Urothelium cell line (cell line): ENCODE results near the gene MMP23B.

Source experiments
- DNase-seq: peaks from one replicate; pipeline ENCODE4 v3.0.0; 2011; ENCODE audit warnings: low spot score, mixed read lengths
- FAIRE-seq: peaks from 2 replicates; lab custom pipeline; 2011; peaks lifted over from hg19 to GRCh38; lab: Jason Lieb, UNC

The MMP23B gene

DNA sequence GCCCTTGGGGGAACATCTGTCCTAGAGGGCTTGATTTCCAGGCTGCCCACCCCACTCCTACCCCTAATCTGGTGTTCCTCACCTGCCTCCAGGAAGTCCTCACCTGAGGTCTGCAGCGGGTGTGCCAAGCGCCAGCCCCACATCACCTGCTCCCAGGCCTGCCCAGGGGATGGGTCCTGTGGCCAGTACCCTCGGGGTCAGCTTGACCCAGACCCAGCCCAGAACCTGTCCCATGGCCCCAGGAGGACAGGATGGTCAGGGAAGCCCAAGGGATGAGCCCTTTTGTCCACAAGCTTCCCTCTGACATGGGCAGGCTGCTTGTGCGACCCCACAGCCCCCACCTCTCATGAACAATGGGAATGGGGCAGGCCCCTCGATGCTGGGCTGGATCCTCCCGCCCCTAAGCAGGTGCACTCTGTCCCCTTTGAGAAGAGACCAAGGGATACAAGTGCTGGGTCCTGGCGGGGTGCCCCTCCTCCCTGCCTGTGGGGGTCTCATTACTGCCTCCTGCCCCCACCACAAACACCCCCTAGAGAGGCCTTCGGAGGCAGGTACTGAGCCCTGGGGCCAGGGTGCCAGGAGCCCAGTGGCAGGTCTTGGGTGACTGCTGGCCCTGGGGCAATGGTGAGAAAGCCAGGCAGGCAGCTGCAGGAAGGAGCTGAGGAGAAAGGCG, 13.4 kb upstream of the MMP23B start:
- no peak for FAIRE-seq
- no peak for DNase-seq

GRCh38 chr1:1619917-1620361, 12.0 kb upstream of the MMP23B start:
- DNase-seq: no peak
- FAIRE-seq: no peak

- DNase-seq: no peak
- FAIRE-seq: no peak
Observed at GRCh38 chr1:1620433-1621139, 11.4 kb upstream of the MMP23B start.

- DNase-seq (no peak), FAIRE-seq (no peak)
Observed at GRCh38 chr1:1621173-1622009, 10.6 kb upstream of the MMP23B start.

- no peak for DNase-seq
- FAIRE-seq: no peak
Observed at GRCh38 chr1:1622010-1622787, 9.8 kb upstream of the MMP23B start.

DNA sequence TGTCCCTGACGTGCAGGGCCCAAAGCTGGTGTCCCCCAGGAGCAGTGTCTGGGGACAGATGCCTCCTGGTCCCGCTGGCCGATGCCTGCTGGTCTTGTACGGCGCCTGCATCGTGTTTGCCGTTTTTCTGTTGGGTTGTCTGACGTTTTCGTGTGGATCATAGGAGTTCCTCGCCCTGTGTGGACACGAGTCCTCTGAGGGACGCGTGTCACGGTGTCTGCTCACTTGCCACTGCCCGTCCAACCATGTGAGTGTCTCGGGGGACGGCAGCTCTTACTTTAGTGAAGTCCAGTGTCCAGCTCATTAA, 9.2 kb upstream of the MMP23B start:
- no peak for DNase-seq
- no peak for FAIRE-seq

- FAIRE-seq (no peak), DNase-seq (no peak)
Observed at GRCh38 chr1:1623181-1623630, 8.8 kb upstream of the MMP23B start.

DNA sequence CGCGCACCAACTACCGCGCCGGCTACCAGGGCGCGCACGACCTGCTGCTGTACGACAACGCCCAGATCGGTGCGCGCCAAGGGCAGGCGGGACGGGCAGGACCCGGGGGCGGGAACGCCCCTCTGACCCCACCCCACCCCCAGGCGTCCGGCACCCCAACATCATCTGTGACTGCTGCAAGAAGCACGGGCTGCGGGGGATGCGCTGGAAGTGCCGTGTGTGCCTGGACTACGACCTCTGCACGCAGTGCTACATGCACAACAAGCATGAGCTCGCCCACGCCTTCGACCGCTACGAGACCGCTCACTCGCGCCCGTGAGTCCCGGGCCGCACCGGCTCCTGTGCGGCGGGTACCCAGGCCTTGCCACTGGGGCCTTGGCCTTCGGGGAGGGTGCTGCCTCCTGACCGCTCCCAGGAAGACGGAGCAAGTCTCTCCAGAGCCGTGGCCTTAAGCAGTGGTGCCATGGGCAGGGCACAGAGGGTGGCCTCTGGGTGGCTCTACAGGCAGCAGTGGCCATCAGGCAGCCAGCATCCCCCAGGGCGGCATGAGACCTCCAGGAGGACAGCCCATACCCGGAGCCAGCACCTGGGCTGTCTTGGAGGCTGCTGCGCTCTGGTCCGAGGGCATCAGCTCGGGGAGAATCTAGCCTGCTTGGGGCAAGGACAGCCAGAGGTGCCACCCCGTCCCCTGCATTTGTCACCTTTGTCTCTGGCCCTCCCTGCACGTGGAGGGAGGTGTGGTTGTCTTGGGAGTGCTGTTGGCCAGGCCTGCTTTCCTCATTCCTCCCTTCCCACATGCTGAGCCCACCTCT, 8.1 kb upstream of the MMP23B start:
- DNase-seq: no peak
- no peak for FAIRE-seq

DNA sequence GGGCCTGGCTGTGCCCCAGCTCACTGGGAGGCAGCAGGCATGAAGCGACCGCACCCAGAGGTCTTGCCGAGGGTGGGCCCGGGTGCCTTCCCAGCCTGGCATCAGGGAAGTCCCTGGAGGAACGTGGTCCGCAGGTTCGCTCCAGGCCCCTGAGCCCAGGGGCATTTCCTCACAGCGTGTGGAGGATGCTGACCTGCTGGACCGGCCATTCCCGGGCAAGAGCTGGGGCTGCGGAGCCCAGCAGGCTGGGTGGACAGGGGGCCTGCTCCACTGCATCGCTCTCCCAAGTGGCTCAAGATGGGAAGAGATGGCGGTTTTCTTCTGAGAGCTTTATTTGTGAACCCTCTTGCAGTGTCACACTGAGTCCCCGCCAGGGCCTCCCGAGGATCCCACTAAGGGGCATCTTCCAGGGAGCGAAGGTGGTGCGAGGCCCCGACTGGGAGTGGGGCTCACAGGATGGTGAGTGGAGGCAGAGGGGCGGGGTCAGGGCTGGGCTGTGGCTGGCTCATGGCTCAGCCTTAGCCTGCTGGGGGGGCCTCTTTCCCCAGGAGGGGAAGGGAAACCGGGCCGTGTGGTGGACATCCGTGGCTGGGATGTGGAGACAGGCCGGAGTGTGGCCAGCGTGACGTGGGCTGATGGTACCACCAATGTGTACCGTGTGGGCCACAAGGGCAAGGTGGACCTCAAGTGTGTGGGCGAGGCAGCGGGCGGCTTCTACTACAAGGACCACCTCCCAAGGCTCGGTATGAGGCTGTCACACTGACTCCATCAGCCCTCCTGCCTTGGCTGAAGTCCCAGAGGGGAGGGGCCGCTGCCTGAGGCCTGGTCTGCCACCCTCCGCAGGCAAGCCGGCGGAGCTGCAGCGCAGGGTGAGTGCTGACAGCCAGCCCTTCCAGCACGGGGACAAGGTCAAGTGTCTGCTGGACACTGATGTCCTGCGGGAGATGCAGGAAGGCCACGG, 7.2 kb upstream of the MMP23B start:
- DNase-seq (no peak), FAIRE-seq (no peak)

GRCh38 chr1:1625404-1625775, 6.6 kb upstream of the MMP23B start:
- DNase-seq: no peak
- no peak for FAIRE-seq

DNA sequence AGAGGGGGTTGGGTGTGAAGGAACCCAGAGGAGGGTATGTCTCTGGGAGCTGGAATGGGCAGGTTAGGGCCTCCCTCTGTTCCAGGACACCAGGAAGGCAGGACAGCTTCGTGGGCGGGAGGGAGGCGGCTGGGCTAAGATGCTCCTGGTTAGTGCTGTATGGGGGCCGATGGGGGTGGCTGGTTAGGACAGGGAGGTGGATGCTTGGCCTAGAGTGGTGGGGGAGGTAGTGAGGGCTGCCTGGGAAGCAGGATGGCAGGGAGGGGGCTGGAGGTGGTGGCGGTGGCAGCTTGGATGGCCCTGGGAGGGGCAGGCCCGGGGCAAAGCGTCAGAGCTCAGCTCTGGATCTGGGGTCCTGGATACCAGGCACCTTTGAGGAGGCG, 6.2 kb upstream of the MMP23B start:
- DNase-seq (no peak), FAIRE-seq (no peak)

DNA sequence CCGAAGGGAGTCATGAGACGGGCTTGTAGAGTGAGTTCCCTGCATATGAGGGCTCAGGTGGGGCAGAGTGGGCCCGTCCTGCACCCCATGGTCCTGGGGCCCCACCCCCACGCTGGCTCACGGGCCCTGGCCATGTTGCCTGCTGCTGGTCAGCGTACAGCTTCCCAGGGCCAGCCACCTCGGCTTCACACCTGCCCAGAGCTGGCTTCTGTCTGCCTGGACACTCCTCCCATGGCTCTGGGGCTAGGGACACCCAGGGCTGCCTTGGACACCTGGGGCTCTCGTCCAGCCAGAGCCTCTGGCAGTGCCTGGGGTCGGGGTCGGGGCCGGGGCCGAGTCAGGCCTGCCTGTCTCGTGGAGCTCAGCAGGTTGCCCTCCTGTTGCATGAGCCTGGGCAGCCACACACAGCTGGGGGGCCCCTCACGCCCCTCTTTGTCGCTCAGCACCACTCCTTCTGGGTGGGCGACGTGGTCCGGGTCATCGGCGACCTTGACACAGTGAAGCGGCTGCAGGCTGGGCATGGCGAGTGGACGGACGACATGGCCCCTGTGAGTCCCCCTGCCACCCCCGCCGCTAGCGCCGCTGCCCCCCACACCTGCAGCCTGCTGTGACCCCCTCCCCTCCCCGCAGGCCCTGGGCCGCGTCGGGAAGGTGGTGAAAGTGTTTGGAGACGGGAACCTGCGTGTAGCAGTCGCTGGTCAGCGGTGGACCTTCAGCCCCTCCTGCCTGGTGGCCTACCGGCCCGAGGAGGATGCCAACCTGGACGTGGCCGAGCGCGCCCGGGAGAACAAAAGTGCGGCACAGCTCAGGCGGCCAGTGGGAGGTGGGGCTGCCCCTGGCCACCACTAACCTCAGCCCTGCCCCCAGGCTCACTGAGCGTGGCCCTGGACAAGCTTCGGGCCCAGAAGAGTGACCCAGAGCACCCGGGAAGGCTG, 5.5 kb upstream of the MMP23B start:
- DNase-seq: no peak
- FAIRE-seq: no peak

DNA sequence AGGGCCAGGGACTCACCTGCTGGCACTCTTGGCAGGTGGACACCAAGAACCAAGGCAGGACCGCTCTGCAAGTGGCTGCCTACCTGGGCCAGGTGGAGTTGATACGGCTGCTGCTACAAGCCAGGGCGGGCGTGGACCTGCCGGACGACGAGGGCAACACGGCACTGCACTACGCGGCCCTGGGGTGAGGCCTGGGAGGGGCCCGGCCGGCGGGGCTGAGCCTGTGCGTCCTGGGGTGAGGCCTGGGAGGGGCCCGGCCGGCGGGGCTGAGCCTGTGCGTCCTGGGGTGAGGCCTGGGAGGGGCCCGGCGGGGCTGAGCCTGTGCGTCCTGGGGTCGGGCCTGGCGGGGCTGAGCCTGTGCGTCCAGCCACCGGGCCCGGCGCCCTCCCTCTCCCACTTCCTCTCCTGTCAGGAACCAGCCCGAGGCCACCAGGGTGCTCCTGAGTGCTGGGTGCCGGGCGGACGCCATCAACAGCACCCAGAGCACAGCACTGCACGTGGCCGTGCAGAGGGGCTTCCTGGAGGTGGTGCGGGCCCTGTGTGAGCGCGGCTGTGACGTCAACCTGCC, 4.6 kb upstream of the MMP23B start:
- DNase-seq: no peak
- FAIRE-seq: no peak

DNA sequence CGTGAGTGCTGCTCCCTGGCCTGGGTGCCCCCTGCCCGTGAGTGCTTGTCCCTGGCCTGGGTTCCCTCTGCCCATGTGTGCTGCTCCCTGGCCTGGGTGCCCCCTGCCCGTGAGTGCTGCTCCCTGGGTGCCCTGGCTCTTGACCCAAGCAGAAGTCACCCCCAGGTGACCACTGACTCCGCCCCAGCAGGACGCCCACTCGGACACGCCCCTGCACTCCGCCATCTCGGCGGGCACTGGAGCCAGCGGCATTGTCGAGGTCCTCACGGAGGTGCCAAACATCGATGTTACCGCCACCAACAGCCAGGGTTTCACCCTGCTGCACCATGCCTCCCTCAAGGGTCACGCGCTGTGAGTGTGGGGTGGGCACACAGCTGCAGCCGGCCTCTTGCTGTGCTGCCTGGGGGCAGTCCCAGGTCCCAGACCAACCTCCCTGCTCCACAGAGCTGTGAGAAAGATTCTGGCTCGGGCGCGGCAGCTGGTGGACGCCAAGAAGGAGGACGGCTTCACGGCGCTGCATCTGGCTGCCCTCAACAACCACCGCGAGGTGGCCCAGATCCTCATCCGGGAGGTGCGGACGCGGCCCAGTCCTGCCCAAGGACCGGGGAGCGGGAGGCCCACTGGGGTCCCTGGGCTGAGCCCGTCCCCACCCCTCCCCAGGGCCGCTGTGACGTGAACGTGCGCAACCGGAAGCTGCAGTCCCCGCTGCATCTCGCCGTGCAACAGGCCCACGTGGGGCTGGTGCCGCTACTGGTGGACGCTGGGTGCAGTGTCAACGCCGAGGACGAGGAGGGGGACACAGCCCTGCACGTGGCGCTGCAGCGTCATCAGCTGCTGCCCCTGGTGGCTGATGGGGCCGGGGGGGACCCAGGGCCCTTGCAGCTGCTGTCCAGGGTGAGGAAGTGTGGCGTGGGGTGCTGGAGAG, 3.9 kb upstream of the MMP23B start:
- DNase-seq: no peak
- no peak for FAIRE-seq

DNA sequence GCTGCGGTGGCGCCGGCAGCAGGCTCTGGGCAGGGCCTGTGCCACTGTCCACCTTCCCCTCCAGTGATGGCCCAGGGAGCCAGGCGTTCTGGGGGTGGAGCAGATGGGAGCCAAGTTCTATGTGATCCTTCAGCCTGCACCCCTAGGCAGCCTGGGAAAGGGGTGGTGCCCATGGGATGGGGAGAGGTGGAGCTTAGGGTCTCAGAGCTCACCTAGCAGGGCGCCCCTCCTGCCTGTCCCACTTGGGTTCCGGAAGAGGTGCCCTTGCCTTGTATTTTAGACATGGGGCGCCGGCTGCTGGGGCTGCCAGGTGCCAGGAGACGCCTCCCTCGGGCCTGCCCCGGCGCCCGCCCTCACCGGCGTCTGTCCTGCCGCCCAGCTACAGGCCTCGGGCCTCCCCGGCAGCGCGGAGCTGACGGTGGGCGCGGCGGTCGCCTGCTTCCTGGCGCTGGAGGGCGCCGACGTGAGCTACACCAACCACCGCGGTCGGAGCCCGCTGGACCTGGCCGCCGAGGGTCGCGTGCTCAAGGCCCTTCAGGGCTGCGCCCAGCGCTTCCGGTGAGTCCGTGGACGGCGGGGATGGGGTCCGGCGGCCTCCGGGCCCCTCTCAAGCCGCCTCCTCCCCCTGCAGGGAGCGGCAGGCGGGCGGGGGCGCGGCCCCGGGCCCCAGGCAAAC, 3.1 kb upstream of the MMP23B start:
- FAIRE-seq (no peak), DNase-seq (no peak)
